GM12878 (cell line): Measurements from ENCODE around the gene NKX2-8. TPM values are rescaled to one million over a fixed set of nuclear protein-coding genes. Genes with fewer than 3 reads are reported as not detected.

Source experiments
- ATAC-seq: fragments of 200-7000 bp; cut with Tn5 transposase; 3 replicates; pipeline ENCODE4 v1.9.1; 2020; ENCODE audit warnings: mild to moderate bottlenecking, moderate library complexity
- BruUV-seq: library from RNA; stranded (reverse); fragments of 400-500 nt; replicated peaks from 2 replicates; lab custom pipeline; 2021; lab: Mats Ljungman, UMichigan
- CTCF ChIA-PET: fragments of 300-600 bp; sonication (Branson Sonifier 250); formaldehyde crosslinking; extraction: SDS; loops from one replicate; lab custom pipeline; 2021; ENCODE audit warnings: inconsistent platforms; lab: Yijun Ruan, JAX
- POLR2A ChIA-PET: fragments of 350-600 bp; formaldehyde crosslinking; extraction: SDS; loops from one replicate; lab custom pipeline; 2021; ENCODE audit warnings: inconsistent platforms; lab: Charles Lee
- RAD21 ChIA-PET: fragments of 300-600 bp; sonication (Branson Sonifier 250); formaldehyde crosslinking; loops from one replicate; lab custom pipeline; 2023; ENCODE audit warnings: antibody characterized with exemption; ENCODE audit not compliant: unreplicated experiment; lab: Charles Lee
- SMC1A ChIA-PET: fragments of 300-600 bp; sonication (Branson Sonifier 250); formaldehyde crosslinking; loops from one replicate; lab custom pipeline; 2023; ENCODE audit not compliant: unreplicated experiment, uncharacterized antibody; lab: Charles Lee
- DNase-seq: peaks from one replicate; pipeline ENCODE4 v3.0.0-alpha.2; 2011; ENCODE audit warnings: low read depth, low spot score
- FAIRE-seq: peaks from 3 replicates; lab custom pipeline; 2011; peaks lifted over from hg19 to GRCh38; lab: Jason Lieb, UNC
- H2AFZ ChIP-seq: 2 replicates; pipeline ENCODE4 v1.6.0; 2011; ENCODE audit warnings: low read depth, low read length, control low read depth; ENCODE audit not compliant: control insufficient read depth
- H3K27ac ChIP-seq: 2 replicates; pipeline ENCODE4 v1.5.1; 2011; ENCODE audit warnings: control low read depth; ENCODE audit not compliant: control insufficient read depth, insufficient read depth
- H3K27me3 ChIP-seq, 2 experiments: replicated peaks in 1 of 2; 2 replicates each; pipeline versions ENCODE4 v1.6.0 to v1.6.1; 2011; ENCODE audit warnings: low read length in 1 of 2; ENCODE audit not compliant: control insufficient read depth in 2 of 2, insufficient read depth in 2 of 2
- H3K36me3 ChIP-seq, 2 experiments: 2 replicates each; pipeline ENCODE4 v1.5.1; 2011; ENCODE audit warnings: low read length in 1 of 2; ENCODE audit not compliant: control insufficient read depth in 2 of 2, insufficient read depth in 2 of 2
- H3K4me1 ChIP-seq: 2 replicates; pipeline ENCODE4 v1.6.1; 2011; ENCODE audit warnings: mild to moderate bottlenecking, low read length, moderate library complexity, mixed read lengths; ENCODE audit not compliant: control insufficient read depth, insufficient read depth
- H3K4me2 ChIP-seq: 2 replicates; pipeline ENCODE4 v1.6.0; 2011; ENCODE audit warnings: control low read depth; ENCODE audit not compliant: control insufficient read depth, insufficient read depth
- H3K4me3 ChIP-seq: fragments of 200-600 bp; sonication (generic); 2 replicates; pipeline ENCODE4 v1.5.1; 2016
- H3K79me2 ChIP-seq: 2 replicates; pipeline ENCODE4 v1.6.0; 2011; ENCODE audit warnings: low read length; ENCODE audit not compliant: control insufficient read depth, insufficient read depth
- H3K9ac ChIP-seq: 2 replicates; pipeline ENCODE4 v1.8.0; 2011; ENCODE audit warnings: low read length, control low read depth, mixed read lengths; ENCODE audit not compliant: control insufficient read depth, insufficient read depth
- H3K9me3 ChIP-seq: replicated peaks from 3 replicates; pipeline ENCODE4 v1.5.1; 2011; ENCODE audit warnings: mild to moderate bottlenecking, low read length; ENCODE audit not compliant: control insufficient read depth, insufficient read depth
- H4K20me1 ChIP-seq: 2 replicates; pipeline ENCODE4 v1.6.0; 2011; ENCODE audit not compliant: control insufficient read depth, insufficient read depth
- BCL11A ChIP-seq: IDR thresholded peaks from 2 replicates; pipeline ENCODE4 v1.6.1; 2011; ENCODE audit warnings: low read depth, low read length
- CBX5 ChIP-seq: sonication (generic); IDR thresholded peaks from 2 replicates; pipeline ENCODE4 v1.6.1; 2016; ENCODE audit warnings: low read depth, moderate library complexity, mild to moderate bottlenecking, inconsistent platforms
- DPF2 ChIP-seq: fragments of 450-650 bp; IDR thresholded peaks from 2 replicates; pipeline ENCODE4 v1.6.1; 2017; ENCODE audit warnings: mild to moderate bottlenecking
- EGR1 ChIP-seq, 2 experiments: IDR thresholded peaks; 1 replicate in 1 of 2; 2 replicates in 1 of 2; pipeline ENCODE4 v1.6.1; 2011 to 2012; ENCODE audit warnings: low read depth in 2 of 2, low read length in 2 of 2, borderline replicate concordance in 1 of 2, mild to moderate bottlenecking in 1 of 2, moderate library complexity in 1 of 2
- ETV6 ChIP-seq, 2 experiments: fragments of 450-650 bp in 1 of 2; IDR thresholded peaks in 1 of 2; conservative IDR thresholded peaks in 1 of 2; 2 replicates each; pipeline ENCODE4 v1.6.1; 2014; ENCODE audit warnings: antibody characterized with exemption in 1 of 2, borderline replicate concordance in 1 of 2, low read depth in 1 of 2, mild to moderate bottlenecking in 1 of 2, moderate library complexity in 1 of 2
- FOS ChIP-seq: IDR thresholded peaks from 3 replicates; pipeline ENCODE4 v1.6.1; 2011; ENCODE audit warnings: borderline replicate concordance; ENCODE audit not compliant: insufficient read length; ENCODE audit errors: extremely low read depth
- HCFC1 ChIP-seq: fragments of 150-350 bp; IDR thresholded peaks from 2 replicates; pipeline ENCODE4 v1.6.1; 2014; ENCODE audit warnings: low read length
- HSF1 ChIP-seq: fragments of 150-350 bp; IDR thresholded peaks from 2 replicates; pipeline ENCODE4 v1.6.1; 2014; ENCODE audit warnings: mild to moderate bottlenecking, low read depth, low read length
- IKZF1 ChIP-seq: fragments of 450-650 bp; conservative IDR thresholded peaks from 2 replicates; pipeline ENCODE4 v1.6.1; 2017; ENCODE audit warnings: antibody characterized with exemption, mild to moderate bottlenecking
- JUND ChIP-seq: IDR thresholded peaks from 2 replicates; pipeline ENCODE4 v1.6.1; 2012; ENCODE audit warnings: low read depth, mild to moderate bottlenecking, low read length, improper control_type of control experiment, moderate library complexity
- MTA3 ChIP-seq: IDR thresholded peaks from 2 replicates; pipeline ENCODE4 v1.6.1; 2012; ENCODE audit warnings: low read length, inconsistent platforms, borderline replicate concordance
- MYB ChIP-seq: fragments of 150-350 bp; IDR thresholded peaks from 2 replicates; pipeline ENCODE4 v1.6.1; 2014; ENCODE audit warnings: mild to moderate bottlenecking, low read depth, low read length, borderline replicate concordance
- NRF1 ChIP-seq: conservative IDR thresholded peaks from 2 replicates; pipeline ENCODE4 v1.6.1; 2011; ENCODE audit warnings: mild to moderate bottlenecking, low read depth, low read length, improper control_type of control experiment
- POLR2AphosphoS5 ChIP-seq: IDR thresholded peaks from 2 replicates; pipeline ENCODE4 v1.6.1; 2011; ENCODE audit warnings: mild to moderate bottlenecking, low read length, inconsistent platforms
- PRDM15 ChIP-seq: fragments of 450-650 bp; formaldehyde crosslinking; IDR thresholded peaks from 2 replicates; pipeline ENCODE4 v1.4.0; 2020; ENCODE audit warnings: mild to moderate bottlenecking, moderate library complexity
- RUNX3 ChIP-seq: IDR thresholded peaks from 2 replicates; pipeline ENCODE4 v1.6.1; 2012; ENCODE audit warnings: low read length, inconsistent platforms
- SIN3A ChIP-seq: IDR thresholded peaks from 2 replicates; pipeline ENCODE4 v1.6.1; 2012; ENCODE audit warnings: low read depth, low read length, improper control_type of control experiment
- SMC3 ChIP-seq: IDR thresholded peaks from 2 replicates; pipeline ENCODE4 v1.6.1; 2011; ENCODE audit warnings: low read length, improper control_type of control experiment, borderline replicate concordance
- SREBF2 ChIP-seq: IDR thresholded peaks from 2 replicates; pipeline ENCODE4 v1.6.1; 2012; ENCODE audit warnings: mild to moderate bottlenecking, low read length
- ZNF274 ChIP-seq: IDR thresholded peaks from one replicate; pipeline ENCODE4 v1.8.0; 2011; ENCODE audit not compliant: insufficient read length, insufficient read depth
- WGBS: methylation state at CpG from one replicate; pipeline ENCODE4 v1.1.6; 2016; ENCODE audit warnings: low lambda C conversion rate; ENCODE audit not compliant: insufficient replicate concordance, insufficient coverage; ENCODE audit errors: missing lambda C conversion rate; 5-methylcytosine and 5-hydroxymethylcytosine counted together
- in situ Hi-C: fragments of 300-500 bp; cut with MboI; formaldehyde crosslinking; loops from 9 replicates; pipeline ENCODE4 v1.14.3; 2018; ENCODE audit warnings: mixed read lengths
- intact Hi-C: fragments of 100-400 bp; cut with micrococcal nuclease; formaldehyde crosslinking; loops from one replicate; pipeline ENCODE4 v1.14.2; 2022; ENCODE audit not compliant: unreplicated experiment
- polyA plus RNA-seq, 11 experiments: library from polyadenylated mRNA; depleted of rRNA in 4 of 11; unstranded in 6 of 11; stranded (reverse) in 5 of 11; fragments of >200 nt; fragmentation: Nextera tagmentation in 4 of 11; fragmentation: Illumina TruSeq in 1 of 11; extraction: Ambion mirVana in 4 of 11; extraction: Trizol in 1 of 11; gene quantifications; 1 replicate in 1 of 11; 2 replicates in 10 of 11; pipeline versions ENCODE4 v1.2.1 to v1.2.3, GENCODE V29; 2011 to 2016; ENCODE audit warnings: inconsistent platforms in 2 of 11, missing spikeins in 2 of 11, low read depth in 1 of 11
- total RNA-seq, 4 experiments: library from RNA; depleted of rRNA in 3 of 4; stranded (reverse); fragments of >200 nt in 3 of 4; fragmentation: Illumina TruSeq in 1 of 4; extraction: Trizol in 1 of 4; gene quantifications; 2 replicates each; pipeline versions ENCODE4 v1.2.1 to v1.2.3, GENCODE V29; 2013 to 2021

NKX2-8 gene
- total and polyA plus RNA-seq, 10 of the 15 experiments (the other 5 are each of a cell fraction or from before 2014, with no cell fraction given), result not detected

GRCh38 chr14:36555998-36556743 lies 26.2 kb downstream of the NKX2-8 start:
- SMC1A ChIA-PET, result interaction anchor here (1.5 to 4.1 kb wide), 5 partner anchors 10 to 487 kb away, joined by 4 to 50 read pairs (median 5); no protein-coding TSS in a partner anchor
- no peak for DNase-seq
- ATAC-seq, result no peak
- H3K4me2 ChIP-seq, result no peak overlapping the region
- H3K27ac ChIP-seq, result no peak overlapping the region
- no peaks in the 10 kb centered on the region for H3K9me3 ChIP-seq
- CTCF ChIA-PET, result interaction anchor here (0.6 to 5.1 kb wide), 15 partner anchors 9 to 1293 kb away, joined by 3 to 134 read pairs (median 5); no protein-coding TSS in a partner anchor
- 58% methylated on average over 6 of the region's 6 CpGs for WGBS
- H3K9ac ChIP-seq, result no peak overlapping the region
- H3K4me1 ChIP-seq, result no peaks in the 10 kb centered on the region
- H3K79me2 ChIP-seq, result no peaks in the 10 kb centered on the region
- H3K4me3 ChIP-seq, result no peak overlapping the region
- in situ Hi-C loops (loop anchor here (10.0 kb wide), 2 partner anchors 599 to 671 kb away; no protein-coding TSS in a partner anchor), intact Hi-C loops (no loop called here)
- H2AFZ ChIP-seq, result no peak overlapping the region; the same call in 1 of the 2 replicates
- no TSS peak for BruUV-seq
- no peak for FAIRE-seq
- no peaks in the 10 kb centered on the region for H4K20me1 ChIP-seq
- H3K27me3 ChIP-seq, result no peaks in the 10 kb centered on the region
- POLR2A ChIA-PET, result no interaction called here
- no peaks in the 10 kb centered on the region for H3K36me3 ChIP-seq
- RAD21 ChIA-PET, result interaction anchor here (1.6 to 4.9 kb wide), 2 partner anchors 386 to 485 kb away, joined by 10 to 62 read pairs; no protein-coding TSS in a partner anchor
- no peak for TF ChIP-seq MTA3
- no peak for TF ChIP-seq JUND
- no peak for TF ChIP-seq SMC3
- no peak for TF ChIP-seq EGR1 (IDR thresholded peaks at IDR 0.05; ENCODE audit: borderline replicate concordance in 1 of 2, low read depth in 2 of 2, low read length in 2 of 2)
- no peak for TF ChIP-seq FOS
- TF ChIP-seq BCL11A, result no peak
- no peak for TF ChIP-seq DPF2
- no peak for TF ChIP-seq SREBF2
- TF ChIP-seq HSF1, result no peak
- TF ChIP-seq HCFC1, result no peak
- TF ChIP-seq ZNF274, result no peak
- no peak for TF ChIP-seq SIN3A
- TF ChIP-seq IKZF1, result no peak
- no peak for TF ChIP-seq ETV6 (conservative IDR thresholded peaks at IDR 0.05 in 1 of 2, IDR thresholded peaks at IDR 0.05 in 1 of 2; ENCODE audit: borderline replicate concordance in 1 of 2, low read depth in 1 of 2)
- TF ChIP-seq POLR2AphosphoS5, result no peak
- TF ChIP-seq CBX5, result no peak
- no peak for TF ChIP-seq RUNX3
- TF ChIP-seq NRF1, result no peak
- TF ChIP-seq PRDM15 (CRISPR knock-in tag), result no peak
- no peak for TF ChIP-seq MYB
